Astrocyte (in vitro differentiated cells and primary cell): ENCODE data around the gene AGPAT3. TPM values are rescaled to one million over a fixed set of nuclear protein-coding genes. Genes with fewer than 3 reads are reported as not detected.

Experiments
- DNase-seq: peaks from one replicate; pipeline ENCODE4 v3.0.0-alpha.2; 2010; ENCODE audit warnings: low read depth
- FAIRE-seq: peaks from 2 replicates; lab custom pipeline; 2011; peaks lifted over from hg19 to GRCh38; lab: Jason Lieb, UNC
- H2AFZ ChIP-seq: 2 replicates; pipeline ENCODE4 v1.6.0; 2012; ENCODE audit warnings: low read depth, low read length, inconsistent platforms
- H3K27ac ChIP-seq: 2 replicates; pipeline ENCODE4 v1.5.1; 2011; ENCODE audit warnings: low read depth, low read length, inconsistent platforms
- H3K27me3 ChIP-seq: 2 replicates; pipeline ENCODE4 v1.6.0; 2011; ENCODE audit warnings: low read length, inconsistent platforms; ENCODE audit not compliant: insufficient read depth
- H3K36me3 ChIP-seq: 2 replicates; pipeline ENCODE4 v1.5.1; 2011; ENCODE audit warnings: low read length, inconsistent platforms; ENCODE audit not compliant: insufficient read depth
- H3K4me1 ChIP-seq: 2 replicates; pipeline ENCODE4 v1.5.1; 2011; ENCODE audit warnings: low read length, inconsistent platforms; ENCODE audit not compliant: insufficient read depth
- H3K4me2 ChIP-seq: 2 replicates; pipeline ENCODE4 v1.6.0; 2012; ENCODE audit warnings: low read length, inconsistent platforms
- H3K4me3 ChIP-seq: 2 replicates; pipeline ENCODE4 v1.5.1; 2011; ENCODE audit warnings: low read depth, mild to moderate bottlenecking, low read length, inconsistent platforms; ENCODE audit not compliant: insufficient read depth
- H3K79me2 ChIP-seq: 2 replicates; pipeline ENCODE4 v1.6.0; 2012; ENCODE audit warnings: mild to moderate bottlenecking, low read length, inconsistent platforms; ENCODE audit not compliant: insufficient read depth
- H3K9ac ChIP-seq: 2 replicates; pipeline ENCODE4 v1.6.0; 2012; ENCODE audit warnings: mild to moderate bottlenecking, low read length, inconsistent platforms
- H3K9me3 ChIP-seq: 2 replicates; pipeline ENCODE4 v1.5.1; 2012; ENCODE audit warnings: low read depth, mild to moderate bottlenecking, low read length, inconsistent platforms; ENCODE audit not compliant: insufficient read depth
- H4K20me1 ChIP-seq: 2 replicates; pipeline ENCODE4 v1.6.0; 2012; ENCODE audit warnings: low read length, inconsistent platforms; ENCODE audit not compliant: insufficient read depth
- H3K27ac Mint-ChIP-seq: one replicate; pipeline ENCODE4 v1.8.0; 2021; ENCODE audit warnings: mild to moderate bottlenecking, mixed read lengths; ENCODE audit not compliant: unreplicated experiment
- H3K27me3 Mint-ChIP-seq: one replicate; pipeline ENCODE4 v1.8.0; 2021; ENCODE audit warnings: low read depth, mixed read lengths; ENCODE audit not compliant: unreplicated experiment
- H3K36me3 Mint-ChIP-seq: one replicate; pipeline ENCODE4 v1.8.0; 2021; ENCODE audit warnings: low read depth, mixed read lengths; ENCODE audit not compliant: unreplicated experiment
- H3K4me1 Mint-ChIP-seq: one replicate; pipeline ENCODE4 v1.8.0; 2021; ENCODE audit warnings: low read depth, mixed read lengths; ENCODE audit not compliant: unreplicated experiment
- H3K4me3 Mint-ChIP-seq: one replicate; pipeline ENCODE4 v1.8.0; 2021; ENCODE audit warnings: mild to moderate bottlenecking, moderate library complexity, mixed read lengths; ENCODE audit not compliant: unreplicated experiment
- H3K9me3 Mint-ChIP-seq: one replicate; pipeline ENCODE4 v1.8.0; 2021; ENCODE audit warnings: mild to moderate bottlenecking, mixed read lengths; ENCODE audit not compliant: unreplicated experiment
- EZH2 ChIP-seq: IDR thresholded peaks from 2 replicates; pipeline ENCODE4 v1.6.1; 2012; ENCODE audit warnings: mild to moderate bottlenecking, low read length, inconsistent platforms; ENCODE audit not compliant: insufficient read depth
- total RNA-seq: library from RNA; stranded (reverse); gene quantifications from 2 replicates; pipeline ENCODE4 v1.2.1, GENCODE V29; 2021
- TF ChIP-seq, protein P1 (sequence below): IDR thresholded peaks from 2 replicates; pipeline ENCODE4 v1.5.1; 2011; ENCODE audit warnings: low read depth, mild to moderate bottlenecking, inconsistent platforms, low read length, moderate library complexity; ENCODE audit not compliant: insufficient read depth

The AGPAT3 gene
- total RNA-seq, 1 donor from 2014 or later = 34.7 TPM

DNA sequence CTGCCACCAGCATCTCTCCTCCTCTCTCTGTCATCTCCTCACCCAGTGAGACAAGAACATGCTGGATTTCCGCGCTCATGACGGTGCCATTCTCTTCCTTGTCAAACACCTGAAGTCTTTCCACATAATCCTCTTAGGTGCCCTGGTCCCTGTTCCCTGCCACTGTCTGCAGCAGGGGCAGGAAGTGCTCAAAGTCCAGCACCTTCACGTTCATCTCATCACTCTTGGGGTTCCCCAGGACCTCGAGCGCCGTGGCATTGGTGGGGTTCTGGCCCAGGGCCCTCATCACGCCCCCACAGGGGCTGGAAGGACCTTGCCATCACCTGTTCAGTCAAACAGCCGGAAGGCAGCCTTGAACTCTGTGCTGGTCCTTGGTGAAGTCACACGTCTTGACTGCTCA, 9.1 kb upstream of the AGPAT3 start:
- Mint-ChIP-seq H3K4me1 (no peaks in the 10 kb centered on the region), H3K9me3 (peaks cover 2% of the 10 kb centered on the region), H3K4me3 (no peak overlapping the region), H3K27me3 (peaks cover 23% of the 10 kb centered on the region), H3K27ac (no peak overlapping the region), H3K36me3 (no peaks in the 10 kb centered on the region)
- TF ChIP-seq EZH2 = no peak
- TF ChIP-seq, protein P1, sequence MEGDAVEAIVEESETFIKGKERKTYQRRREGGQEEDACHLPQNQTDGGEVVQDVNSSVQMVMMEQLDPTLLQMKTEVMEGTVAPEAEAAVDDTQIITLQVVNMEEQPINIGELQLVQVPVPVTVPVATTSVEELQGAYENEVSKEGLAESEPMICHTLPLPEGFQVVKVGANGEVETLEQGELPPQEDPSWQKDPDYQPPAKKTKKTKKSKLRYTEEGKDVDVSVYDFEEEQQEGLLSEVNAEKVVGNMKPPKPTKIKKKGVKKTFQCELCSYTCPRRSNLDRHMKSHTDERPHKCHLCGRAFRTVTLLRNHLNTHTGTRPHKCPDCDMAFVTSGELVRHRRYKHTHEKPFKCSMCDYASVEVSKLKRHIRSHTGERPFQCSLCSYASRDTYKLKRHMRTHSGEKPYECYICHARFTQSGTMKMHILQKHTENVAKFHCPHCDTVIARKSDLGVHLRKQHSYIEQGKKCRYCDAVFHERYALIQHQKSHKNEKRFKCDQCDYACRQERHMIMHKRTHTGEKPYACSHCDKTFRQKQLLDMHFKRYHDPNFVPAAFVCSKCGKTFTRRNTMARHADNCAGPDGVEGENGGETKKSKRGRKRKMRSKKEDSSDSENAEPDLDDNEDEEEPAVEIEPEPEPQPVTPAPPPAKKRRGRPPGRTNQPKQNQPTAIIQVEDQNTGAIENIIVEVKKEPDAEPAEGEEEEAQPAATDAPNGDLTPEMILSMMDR = no peak
- H3K36me3 ChIP-seq = no peaks in the 10 kb centered on the region
- no peaks in the 10 kb centered on the region for H3K79me2 ChIP-seq
- no peak overlapping the region for H2AFZ ChIP-seq
- no peaks in the 10 kb centered on the region for H4K20me1 ChIP-seq
- no peaks in the 10 kb centered on the region for H3K4me1 ChIP-seq
- H3K4me2 ChIP-seq = no peak overlapping the region
- no peak overlapping the region for H3K4me3 ChIP-seq
- FAIRE-seq = no peak
- no peak for DNase-seq
- peaks cover 5% of the 10 kb centered on the region for H3K27me3 ChIP-seq
- H3K9ac ChIP-seq = no peak overlapping the region
- no peak overlapping the region for H3K27ac ChIP-seq
- H3K9me3 ChIP-seq = no peaks in the 10 kb centered on the region

DNA sequence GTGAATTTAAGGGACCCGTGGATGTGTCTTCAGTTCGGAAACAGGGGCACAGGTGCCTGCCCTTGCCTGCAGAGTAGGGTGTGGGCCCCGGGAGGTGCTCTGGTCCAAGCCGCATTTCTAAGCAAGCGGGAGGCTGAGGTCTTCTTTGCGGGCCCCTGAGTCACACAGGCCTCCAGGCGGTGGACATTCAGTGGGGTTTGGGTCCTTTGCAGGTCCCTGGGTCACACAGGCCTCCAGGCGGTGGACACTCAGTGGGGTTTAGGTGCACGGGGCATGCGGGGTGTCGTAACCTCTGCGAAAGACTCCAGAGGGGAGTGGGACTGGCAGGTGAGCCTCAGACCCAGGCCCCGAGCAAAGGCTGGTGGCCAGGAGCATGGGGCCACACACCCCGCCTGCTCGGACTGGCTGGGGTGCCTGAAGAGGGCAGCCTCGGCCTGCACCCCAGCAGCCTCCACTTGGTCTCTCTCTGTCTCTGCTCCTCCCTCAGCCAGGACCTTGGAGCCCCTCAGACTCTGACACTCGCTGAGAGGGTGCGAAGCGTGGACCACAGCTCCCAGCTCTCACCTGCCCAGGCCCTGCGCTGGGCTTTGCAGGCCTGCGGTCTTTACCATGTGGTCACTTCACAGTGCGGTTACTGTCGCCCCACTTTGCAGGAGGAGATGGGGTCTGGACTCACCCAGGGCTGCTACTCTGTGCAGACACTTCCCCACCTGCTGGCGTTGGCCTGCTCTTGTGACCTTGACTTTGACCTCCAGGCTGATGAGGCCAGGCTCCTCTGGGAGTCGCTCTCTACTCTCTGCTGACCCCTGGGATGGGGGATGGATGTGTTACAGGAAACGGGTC, 6.0 kb upstream of the AGPAT3 start:
- DNase-seq (no peak), FAIRE-seq (no peak)
- no peak overlapping the region for H3K4me3 Mint-ChIP-seq
- Histone ChIP-seq H3K9me3 (no peaks in the 10 kb centered on the region), H3K79me2 (no peaks in the 10 kb centered on the region), H4K20me1 (no peaks in the 10 kb centered on the region), H3K27ac (no peak overlapping the region), H3K4me1 (no peaks in the 10 kb centered on the region), H3K4me2 (no peak overlapping the region), H2AFZ (no peak overlapping the region), H3K4me3 (no peak overlapping the region), H3K9ac (no peak overlapping the region), H3K27me3 (peaks cover 5% of the 10 kb centered on the region), H3K36me3 (no peaks in the 10 kb centered on the region)
- no peak for TF ChIP-seq EZH2
- TF ChIP-seq, protein P1 = no peak
- no peaks in the 10 kb centered on the region for H3K4me1 Mint-ChIP-seq
- H3K36me3 Mint-ChIP-seq = no peaks in the 10 kb centered on the region
- H3K27me3 Mint-ChIP-seq = peaks cover 20% of the 10 kb centered on the region
- no peak overlapping the region for H3K27ac Mint-ChIP-seq
- H3K9me3 Mint-ChIP-seq = no peaks in the 10 kb centered on the region

DNA sequence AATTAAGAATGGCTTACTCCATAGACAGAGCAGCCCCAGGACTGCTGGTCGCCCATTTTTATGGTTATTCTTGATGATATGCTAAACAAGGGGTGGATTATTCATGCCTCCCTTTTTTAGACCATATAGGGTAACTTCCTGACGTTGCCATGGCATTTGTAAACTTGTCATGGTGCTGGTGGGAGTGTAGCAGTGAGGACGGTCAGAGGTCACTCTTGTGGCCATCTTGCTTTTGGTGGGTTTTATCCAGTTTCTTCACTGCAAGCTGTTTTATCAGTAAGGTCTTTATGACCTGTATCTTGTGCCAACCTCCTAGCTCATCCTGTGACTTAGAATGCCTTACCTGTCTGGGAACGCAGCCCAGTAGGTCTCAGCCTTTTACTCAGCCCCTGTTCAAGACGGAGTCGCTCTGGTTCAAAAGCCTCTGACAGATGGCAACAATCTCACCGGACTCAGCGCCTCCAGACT, 5.2 kb upstream of the AGPAT3 start:
- H3K4me3 ChIP-seq = no peak overlapping the region
- Mint-ChIP-seq H3K27me3 (peaks cover 16% of the 10 kb centered on the region), H3K27ac (no peak overlapping the region), H3K4me3 (no peak overlapping the region), H3K9me3 (no peaks in the 10 kb centered on the region), H3K36me3 (no peaks in the 10 kb centered on the region), H3K4me1 (no peaks in the 10 kb centered on the region)
- no peak overlapping the region for H3K27ac ChIP-seq
- no peak for DNase-seq
- no peak for FAIRE-seq
- TF ChIP-seq EZH2 = no peak
- TF ChIP-seq, protein P1 = no peak
- H3K4me2 ChIP-seq = no peak overlapping the region
- no peaks in the 10 kb centered on the region for H4K20me1 ChIP-seq
- H3K4me1 ChIP-seq = no peaks in the 10 kb centered on the region
- H3K36me3 ChIP-seq = no peaks in the 10 kb centered on the region
- H3K9me3 ChIP-seq = no peaks in the 10 kb centered on the region
- H3K9ac ChIP-seq = no peak overlapping the region
- H2AFZ ChIP-seq = no peak overlapping the region
- H3K27me3 ChIP-seq = peaks cover 5% of the 10 kb centered on the region
- no peaks in the 10 kb centered on the region for H3K79me2 ChIP-seq
